ENCODE data around the gene MEF2B.
A peak's percentile ranks its signal among the peaks of the same experiment; 100 is the strongest.
"Not testable (repeated sequence)": the region's sequence is repeated elsewhere in the genome, so short reads cannot be mapped to it uniquely, and the experiment has no call there.

Gene MEF2B

GRCh38 chr19:19131989-19132388 lies 38.1 kb downstream of the MEF2B start:
- no peak for DNase-seq (ENCODE audit: low read depth, low spot score)

- DNase-seq (ENCODE audit: low read depth, low spot score), result no peak
Observed at GRCh38 chr19:19126102-19126501, 44.0 kb downstream of the MEF2B start.

GRCh38 chr19:19123386-19123785 lies 46.7 kb downstream of the MEF2B start:
- DNase-seq (ENCODE audit: low read depth, low spot score), result no peak

- DNase-seq (ENCODE audit: low read depth, low spot score), result no peak
Observed at GRCh38 chr19:19122902-19123301, 47.2 kb downstream of the MEF2B start.

- DNase-seq (ENCODE audit: low read depth, low spot score), result no peak
Observed at GRCh38 chr19:19121371-19121770, 48.7 kb downstream of the MEF2B start.

GRCh38 chr19:19120308-19121231 lies 49.5 kb downstream of the MEF2B start:
- DNase-seq (ENCODE audit: low read depth, low spot score), result peak; percentile 67

GRCh38 chr19:19119325-19120237 lies 50.5 kb downstream of the MEF2B start:
- no peak for DNase-seq (ENCODE audit: low read depth, low spot score)

GRCh38 chr19:19115954-19116353 lies 54.1 kb downstream of the MEF2B start:
- no peak for DNase-seq (ENCODE audit: low read depth, low spot score)

GRCh38 chr19:19113040-19113626 lies 56.9 kb downstream of the MEF2B start:
- peak; percentile 31 for DNase-seq (ENCODE audit: low read depth, low spot score)

- DNase-seq (ENCODE audit: low read depth, low spot score), result no peak
Observed at GRCh38 chr19:19111967-19112580, 58.0 kb downstream of the MEF2B start.

- DNase-seq (ENCODE audit: low read depth, low spot score), result no peak
Observed at GRCh38 chr19:19111136-19111835, 58.8 kb downstream of the MEF2B start.

- DNase-seq (ENCODE audit: low read depth, low spot score), result peak; percentile 68
Observed at GRCh38 chr19:19110410-19111135, 59.5 kb downstream of the MEF2B start.

- DNase-seq (ENCODE audit: low read depth, low spot score), result peak; percentile 27
Observed at GRCh38 chr19:19109601-19110000, 60.5 kb downstream of the MEF2B start.

- DNase-seq (ENCODE audit: low read depth, low spot score), result no peak
Observed at GRCh38 chr19:19107654-19108053, 62.4 kb downstream of the MEF2B start.

- not testable (repeated sequence) for DNase-seq (ENCODE audit: low read depth, low spot score)
Observed at GRCh38 chr19:19106938-19107337, 63.1 kb downstream of the MEF2B start.

- DNase-seq (ENCODE audit: low read depth, low spot score), result no peak
Observed at GRCh38 chr19:19106056-19106551, 64.0 kb downstream of the MEF2B start.

- peak; percentile 79 for DNase-seq (ENCODE audit: low read depth, low spot score)
Observed at GRCh38 chr19:19105365-19106055, 64.6 kb downstream of the MEF2B start.

GRCh38 chr19:19103167-19103566 lies 66.9 kb downstream of the MEF2B start:
- no peak for DNase-seq (ENCODE audit: low read depth, low spot score)

GRCh38 chr19:19102566-19102965 lies 67.5 kb downstream of the MEF2B start:
- not testable (repeated sequence) for DNase-seq (ENCODE audit: low read depth, low spot score)
